HepG2 (cell line): ENCODE data around the gene ACYP2. TPM values are rescaled to one million over a fixed set of nuclear protein-coding genes. Genes with fewer than 3 reads are reported as not detected.
A peak's percentile ranks its signal among the peaks of the same experiment; 100 is the strongest.

Experiments used
- AFF4 ChIP-seq: sonication (generic); formaldehyde crosslinking; IDR thresholded peaks from 2 replicates; pipeline ENCODE4 v1.4.0; 2020; ENCODE audit warnings: missing genetic modification reagents
- CEBPG ChIP-seq: IDR thresholded peaks from 2 replicates; pipeline ENCODE4 v1.6.1; 2016
- CENPT ChIP-seq: sonication (generic); formaldehyde crosslinking; IDR thresholded peaks from 2 replicates; pipeline ENCODE4 v1.8.0; 2022; ENCODE audit warnings: low read depth, mild to moderate bottlenecking, moderate library complexity, missing genetic modification reagents
- CHD4 ChIP-seq: fragments of 200-600 bp; sonication (generic); IDR thresholded peaks from 2 replicates; pipeline ENCODE4 v1.7.0; 2017; ENCODE audit warnings: mild to moderate bottlenecking, low read length, borderline replicate concordance
- DNMT3B ChIP-seq: conservative IDR thresholded peaks from 2 replicates; pipeline ENCODE4 v1.6.1; 2016; ENCODE audit warnings: missing biosample characterization, control low read depth
- ETV5 ChIP-seq: IDR thresholded peaks from 2 replicates; pipeline ENCODE4 v1.6.1; 2018; ENCODE audit warnings: missing biosample characterization, missing genetic modification reagents, inconsistent platforms, borderline replicate concordance
- KAT2B ChIP-seq: fragments of 150-350 bp; IDR thresholded peaks from 2 replicates; pipeline ENCODE4 v1.6.1; 2014; ENCODE audit warnings: low read depth, low read length, borderline replicate concordance
- KLF15 ChIP-seq: sonication (generic); formaldehyde crosslinking; IDR thresholded peaks from 2 replicates; pipeline ENCODE4 v1.8.1; 2023; ENCODE audit warnings: borderline replicate concordance, mild to moderate bottlenecking, inconsistent platforms, missing genetic modification reagents, mixed read lengths
- MXD3 ChIP-seq: IDR thresholded peaks from 2 replicates; pipeline ENCODE4 v1.6.1; 2016; ENCODE audit warnings: mild to moderate bottlenecking, missing biosample characterization, missing genetic modification reagents
- NFIC ChIP-seq: IDR thresholded peaks from 2 replicates; pipeline ENCODE4 v1.6.1; 2012; ENCODE audit warnings: mild to moderate bottlenecking, low read length, inconsistent platforms
- NR1H2 ChIP-seq: sonication (generic); formaldehyde crosslinking; IDR thresholded peaks from 2 replicates; pipeline ENCODE4 v1.8.1; 2022; ENCODE audit warnings: low read depth, missing genetic modification reagents, borderline replicate concordance
- NR2F2 ChIP-seq: IDR thresholded peaks from 2 replicates; pipeline ENCODE4 v1.6.1; 2012; ENCODE audit warnings: low read depth, inconsistent platforms, borderline replicate concordance
- PRPF4 ChIP-seq: fragments of 200-400 bp; formaldehyde crosslinking; IDR thresholded peaks from 2 replicates; pipeline ENCODE4 v1.6.1; 2016; ENCODE audit warnings: low read length, low read depth; ENCODE audit not compliant: poor library complexity, severe bottlenecking
- SYNCRIP ChIP-seq: fragments of 200-400 bp; formaldehyde crosslinking; IDR thresholded peaks from 2 replicates; pipeline ENCODE4 v1.6.1; 2018; ENCODE audit warnings: mild to moderate bottlenecking, low read depth, low read length; ENCODE audit not compliant: insufficient read depth
- ZFX ChIP-seq: sonication (generic); formaldehyde crosslinking; IDR thresholded peaks from 2 replicates; pipeline ENCODE4 v1.4.0; 2020; ENCODE audit warnings: mild to moderate bottlenecking, low read depth, missing genetic modification reagents, moderate library complexity
- ZNF350 ChIP-seq: sonication (generic); formaldehyde crosslinking; IDR thresholded peaks from 2 replicates; pipeline ENCODE4 v1.4.0; 2020; ENCODE audit warnings: mild to moderate bottlenecking, low read depth, missing genetic modification reagents, borderline replicate concordance
- ZNF354B ChIP-seq: sonication (generic); formaldehyde crosslinking; IDR thresholded peaks from 2 replicates; pipeline ENCODE4 v1.8.0; 2022; ENCODE audit warnings: mild to moderate bottlenecking, missing genetic modification reagents
- ZNF550 ChIP-seq: sonication (generic); formaldehyde crosslinking; IDR thresholded peaks from 2 replicates; pipeline ENCODE4 v1.4.0; 2020; ENCODE audit warnings: mild to moderate bottlenecking, missing genetic modification reagents, borderline replicate concordance
- ZNF562 ChIP-seq: sonication (generic); formaldehyde crosslinking; IDR thresholded peaks from 2 replicates; pipeline ENCODE4 v1.8.0; 2022; ENCODE audit warnings: missing genetic modification reagents, borderline replicate concordance
- ZNF703 ChIP-seq: sonication (generic); formaldehyde crosslinking; IDR thresholded peaks from 2 replicates; pipeline ENCODE4 v1.5.1; 2020; ENCODE audit warnings: missing genetic modification reagents, mild to moderate bottlenecking, moderate library complexity, borderline replicate concordance
- polyA plus RNA-seq, 8 experiments: library from polyadenylated mRNA; depleted of rRNA in 3 of 8; stranded (reverse) in 7 of 8; unstranded in 1 of 8; fragments of >200 nt; fragmentation: Illumina TruSeq in 4 of 8; extraction: Trizol in 4 of 8; gene quantifications; 2 replicates each; pipeline versions ENCODE4 v1.2.1 to v1.2.3, GENCODE V29; 2011 to 2016; ENCODE audit warnings: low read depth in 4 of 8, missing spikeins in 1 of 8, mixed read lengths in 1 of 8; ENCODE audit not compliant: insufficient read depth in 1 of 8
- total RNA-seq, 5 experiments: library from RNA; depleted of rRNA; stranded (reverse); fragments of >200 nt; fragmentation: Illumina TruSeq; extraction: Trizol; gene quantifications; 2 replicates each; pipeline ENCODE4 v1.2.3, GENCODE V29; 2016; ENCODE audit warnings: low read depth in 1 of 5
- TF ChIP-seq, protein P1 (sequence below): IDR thresholded peaks from 2 replicates; pipeline ENCODE4 v1.6.1; 2016; ENCODE audit warnings: control low read depth
- TF ChIP-seq, protein P2 (sequence below): sonication (generic); formaldehyde crosslinking; IDR thresholded peaks from 2 replicates; pipeline ENCODE4 v1.5.0; 2020; ENCODE audit warnings: mild to moderate bottlenecking, missing genetic modification reagents

The ACYP2 gene
- total and polyA plus RNA-seq, 2 of the 13 experiments (the other 11 are each of a cell fraction or from before 2014, with no cell fraction given), result 12.3 to 12.7 TPM

GRCh38 chr2:54115284-54116137 is at the start of gene ACYP2 (continued):
- TF ChIP-seq, protein P1, sequence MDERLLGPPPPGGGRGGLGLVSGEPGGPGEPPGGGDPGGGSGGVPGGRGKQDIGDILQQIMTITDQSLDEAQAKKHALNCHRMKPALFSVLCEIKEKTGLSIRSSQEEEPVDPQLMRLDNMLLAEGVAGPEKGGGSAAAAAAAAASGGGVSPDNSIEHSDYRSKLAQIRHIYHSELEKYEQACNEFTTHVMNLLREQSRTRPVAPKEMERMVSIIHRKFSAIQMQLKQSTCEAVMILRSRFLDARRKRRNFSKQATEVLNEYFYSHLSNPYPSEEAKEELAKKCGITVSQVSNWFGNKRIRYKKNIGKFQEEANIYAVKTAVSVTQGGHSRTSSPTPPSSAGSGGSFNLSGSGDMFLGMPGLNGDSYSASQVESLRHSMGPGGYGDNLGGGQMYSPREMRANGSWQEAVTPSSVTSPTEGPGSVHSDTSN (CRISPR knock-in tag), result no peak
- TF ChIP-seq CEBPG (CRISPR knock-in tag), result peak; percentile 1; the same call in 1 of the 2 replicates
- TF ChIP-seq NFIC, result peak; percentile 71; the same call in 1 of the 2 replicates
- TF ChIP-seq ZNF703, result peak; percentile 38; the same call in 1 of the 2 replicates
- TF ChIP-seq NR2F2, result peak; percentile 55; the same call in 1 of the 2 replicates
- peak; percentile 81; the same call in 1 of the 2 replicates for TF ChIP-seq CENPT (CRISPR knock-in tag)
- TF ChIP-seq, protein P2, sequence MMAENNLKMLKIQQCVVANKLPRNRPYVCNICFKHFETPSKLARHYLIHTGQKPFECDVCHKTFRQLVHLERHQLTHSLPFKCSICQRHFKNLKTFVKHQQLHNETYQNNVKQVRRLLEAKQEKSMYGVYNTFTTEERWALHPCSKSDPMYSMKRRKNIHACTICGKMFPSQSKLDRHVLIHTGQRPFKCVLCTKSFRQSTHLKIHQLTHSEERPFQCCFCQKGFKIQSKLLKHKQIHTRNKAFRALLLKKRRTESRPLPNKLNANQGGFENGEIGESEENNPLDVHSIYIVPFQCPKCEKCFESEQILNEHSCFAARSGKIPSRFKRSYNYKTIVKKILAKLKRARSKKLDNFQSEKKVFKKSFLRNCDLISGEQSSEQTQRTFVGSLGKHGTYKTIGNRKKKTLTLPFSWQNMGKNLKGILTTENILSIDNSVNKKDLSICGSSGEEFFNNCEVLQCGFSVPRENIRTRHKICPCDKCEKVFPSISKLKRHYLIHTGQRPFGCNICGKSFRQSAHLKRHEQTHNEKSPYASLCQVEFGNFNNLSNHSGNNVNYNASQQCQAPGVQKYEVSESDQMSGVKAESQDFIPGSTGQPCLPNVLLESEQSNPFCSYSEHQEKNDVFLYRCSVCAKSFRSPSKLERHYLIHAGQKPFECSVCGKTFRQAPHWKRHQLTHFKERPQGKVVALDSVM (CRISPR knock-in tag), result peak; percentile 84
- peak; percentile 90 for TF ChIP-seq ETV5 (CRISPR knock-in tag)
- TF ChIP-seq MXD3, result peak; percentile 93
- TF ChIP-seq ZNF354B (CRISPR knock-in tag), result no peak
- TF ChIP-seq AFF4, result peak; percentile 87
- peak; percentile 79; the same call in 1 of the 2 replicates for TF ChIP-seq DNMT3B (CRISPR knock-in tag)
- peak; percentile 100 for TF ChIP-seq ZFX
- TF ChIP-seq KAT2B, result no peak
- no peak for TF ChIP-seq CHD4
- no peak for TF ChIP-seq PRPF4
- TF ChIP-seq ZNF550 (CRISPR knock-in tag), result peak; percentile 97; the same call in 1 of the 2 replicates
- TF ChIP-seq KLF15, result peak; percentile 94; the same call in 1 of the 2 replicates
- TF ChIP-seq SYNCRIP, result no peak
- TF ChIP-seq NR1H2, result no peak
- TF ChIP-seq ZNF562 (CRISPR knock-in tag), result 0 out of 2 replicates have a peak, but pooled peaks have one; percentile 67
- TF ChIP-seq ZNF350 (CRISPR knock-in tag), result peak; percentile 99
